H1 (cell line): ENCODE results near the gene TNS1. TPM values are rescaled to one million over a fixed set of nuclear protein-coding genes. Genes with fewer than 3 reads are reported as not detected.

Experiments used
- CTCF ChIA-PET: fragments of 300-600 bp; sonication (Branson Sonifier 250); formaldehyde crosslinking; loops from one replicate; lab custom pipeline; 2021; ENCODE audit not compliant: partially characterized antibody; lab: Charles Lee
- POLR2A ChIA-PET: fragments of 300-600 bp; sonication (Branson Sonifier 250); formaldehyde crosslinking; loops from one replicate; lab custom pipeline; 2021; ENCODE audit warnings: inconsistent platforms; ENCODE audit not compliant: partially characterized antibody; lab: Charles Lee
- DNase-seq, 2 experiments: peaks; one replicate each; pipeline versions ENCODE4 v3.0.0 to v3.0.0-alpha.2; 2010 to 2022; ENCODE audit warnings: low spot score in 2 of 2, low read depth in 1 of 2, mixed read lengths in 1 of 2
- FAIRE-seq: peaks from 2 replicates; lab custom pipeline; 2011; peaks lifted over from hg19 to GRCh38; lab: Jason Lieb, UNC
- H2AFZ ChIP-seq: 2 replicates; pipeline ENCODE4 v1.8.1; 2012; ENCODE audit warnings: low read length, inconsistent platforms
- H2AK5ac ChIP-seq: 2 replicates; pipeline ENCODE4 v1.6.1; 2013; ENCODE audit warnings: low read depth, low read length
- H2BK120ac ChIP-seq: replicated peaks from 2 replicates; pipeline ENCODE3; 2013; ENCODE audit warnings: low read depth, low read length, inconsistent platforms
- H2BK12ac ChIP-seq: 2 replicates; pipeline ENCODE4 v1.6.1; 2013; ENCODE audit warnings: low read depth, low read length
- H2BK15ac ChIP-seq: 2 replicates; pipeline ENCODE4 v1.6.1; 2013; ENCODE audit warnings: low read length
- H2BK20ac ChIP-seq: 2 replicates; pipeline ENCODE4 v1.6.1; 2013; ENCODE audit warnings: low read length
- H2BK5ac ChIP-seq: 2 replicates; pipeline ENCODE4 v1.6.1; 2013; ENCODE audit warnings: low read depth, low read length
- H3K14ac ChIP-seq: 2 replicates; pipeline ENCODE4 v1.6.1; 2013; ENCODE audit warnings: inconsistent platforms; ENCODE audit not compliant: insufficient read length
- H3K18ac ChIP-seq: 2 replicates; pipeline ENCODE4 v1.6.1; 2013; ENCODE audit warnings: low read length; ENCODE audit errors: extremely low read depth
- H3K23ac ChIP-seq: 2 replicates; pipeline ENCODE4 v1.6.1; 2013; ENCODE audit warnings: inconsistent platforms; ENCODE audit not compliant: insufficient read length
- H3K23me2 ChIP-seq: 2 replicates; pipeline ENCODE4 v1.6.1; 2013; ENCODE audit warnings: low read depth, low read length
- H3K27ac ChIP-seq: 2 replicates; pipeline ENCODE4 v1.6.1; 2011; ENCODE audit warnings: low read depth, low read length, inconsistent platforms
- H3K27me3 ChIP-seq, 4 experiments: replicated peaks in 1 of 4; 1 replicate in 1 of 4; 2 replicates in 3 of 4; pipeline versions ENCODE4 v1.6.1 to v1.8.1; 2011 to 2013; ENCODE audit warnings: low read length in 3 of 4, mild to moderate bottlenecking in 3 of 4, inconsistent platforms in 2 of 4, mixed read lengths in 2 of 4, moderate library complexity in 1 of 4; ENCODE audit not compliant: control insufficient read depth in 3 of 4, insufficient read depth in 3 of 4; ENCODE audit errors: extremely low read depth in 1 of 4
- H3K36me3 ChIP-seq, 4 experiments: 2 replicates each; pipeline versions ENCODE4 v1.6.1 to v1.8.1; 2011 to 2013; ENCODE audit warnings: mild to moderate bottlenecking in 4 of 4, low read length in 3 of 4, moderate library complexity in 2 of 4, control low read depth in 1 of 4, inconsistent platforms in 1 of 4; ENCODE audit not compliant: insufficient read depth in 4 of 4, control insufficient read depth in 2 of 4
- H3K4ac ChIP-seq: replicated peaks from 2 replicates; pipeline ENCODE3; 2013; ENCODE audit warnings: low read length, low read depth, mixed read lengths, inconsistent platforms; ENCODE audit not compliant: insufficient read length
- H3K4me1 ChIP-seq, 4 experiments: replicated peaks in 1 of 4; 1 replicate in 1 of 4; 2 replicates in 3 of 4; pipeline versions ENCODE4 v1.6.1 to v1.8.1; 2011 to 2013; ENCODE audit warnings: low read length in 3 of 4, inconsistent platforms in 2 of 4, mixed read lengths in 1 of 4; ENCODE audit not compliant: insufficient read depth in 4 of 4, control insufficient read depth in 3 of 4
- H3K4me2 ChIP-seq, 2 experiments: 2 replicates each; pipeline versions ENCODE4 v1.6.1 to v1.8.1; 2011 to 2013; ENCODE audit warnings: low read depth in 2 of 2, low read length in 2 of 2, control low read depth in 1 of 2, inconsistent platforms in 1 of 2, mild to moderate bottlenecking in 1 of 2; ENCODE audit not compliant: insufficient read depth in 1 of 2
- H3K4me3 ChIP-seq, 4 experiments: fragments of 200-600, 300-600 bp in 1 of 4; sonication (generic), shearing (Covaris generic), sonication (Bioruptor Twin) in 1 of 4; 2 replicates each; pipeline versions ENCODE4 v1.5.1 to v1.8.1; 2011 to 2016; ENCODE audit warnings: low read length in 4 of 4, low read depth in 3 of 4, control low read depth in 2 of 4, inconsistent platforms in 2 of 4, mild to moderate bottlenecking in 2 of 4, mixed read lengths in 1 of 4, moderate library complexity in 1 of 4; ENCODE audit not compliant: insufficient read depth in 2 of 4; ENCODE audit errors: extremely low read depth in 1 of 4
- H3K56ac ChIP-seq: replicated peaks from 2 replicates; pipeline ENCODE3; 2013; ENCODE audit warnings: low read depth, mild to moderate bottlenecking, mixed read lengths, low read length, inconsistent platforms; ENCODE audit not compliant: insufficient read length
- H3K79me1 ChIP-seq: 2 replicates; pipeline ENCODE4 v1.6.1; 2013; ENCODE audit warnings: low read depth, low read length, control low read depth
- H3K79me2 ChIP-seq, 2 experiments: 2 replicates each; pipeline versions ENCODE4 v1.6.1 to v1.8.1; 2012 to 2013; ENCODE audit warnings: low read length in 2 of 2, mild to moderate bottlenecking in 2 of 2, inconsistent platforms in 1 of 2; ENCODE audit not compliant: insufficient read depth in 2 of 2, control insufficient read depth in 1 of 2
- H3K9ac ChIP-seq, 4 experiments: replicated peaks in 1 of 4; 1 replicate in 1 of 4; 2 replicates in 3 of 4; pipeline versions ENCODE4 v1.6.1 to v1.8.1; 2011 to 2013; ENCODE audit warnings: low read depth in 3 of 4, low read length in 3 of 4, control low read depth in 2 of 4, mild to moderate bottlenecking in 2 of 4, moderate library complexity in 2 of 4, inconsistent platforms in 1 of 4; ENCODE audit errors: extremely low read depth in 1 of 4
- H3K9me3 ChIP-seq, 2 experiments: 2 replicates each; pipeline versions ENCODE4 v1.6.1 to v1.8.1; 2012 to 2013; ENCODE audit warnings: mild to moderate bottlenecking in 2 of 2, moderate library complexity in 2 of 2, control low read depth in 1 of 2, inconsistent platforms in 1 of 2, low read depth in 1 of 2, low read length in 1 of 2, mixed read lengths in 1 of 2; ENCODE audit not compliant: insufficient read depth in 2 of 2
- H4K20me1 ChIP-seq, 2 experiments: replicated peaks in 1 of 2; 2 replicates each; pipeline versions ENCODE3 to v1.8.1; 2011 to 2013; ENCODE audit warnings: inconsistent platforms in 2 of 2, low read length in 2 of 2, mild to moderate bottlenecking in 1 of 2; ENCODE audit not compliant: insufficient read depth in 2 of 2, control insufficient read depth in 1 of 2
- H4K5ac ChIP-seq: 2 replicates; pipeline ENCODE4 v1.6.1; 2013; ENCODE audit warnings: low read length, low read depth, mixed read lengths, inconsistent platforms; ENCODE audit not compliant: insufficient read length
- H4K8ac ChIP-seq: 2 replicates; pipeline ENCODE4 v1.8.0; 2013; ENCODE audit warnings: mild to moderate bottlenecking, moderate library complexity, low read length, inconsistent platforms; ENCODE audit not compliant: insufficient read depth; ENCODE audit errors: extremely low read depth
- H4K91ac ChIP-seq: replicated peaks from 2 replicates; pipeline ENCODE3; 2013; ENCODE audit warnings: low read length, mixed read lengths, inconsistent platforms; ENCODE audit not compliant: insufficient read length
- ATF2 ChIP-seq: IDR thresholded peaks from 2 replicates; pipeline ENCODE4 v1.6.1; 2012; ENCODE audit warnings: low read length, inconsistent platforms
- BRCA1 ChIP-seq: IDR thresholded peaks from 2 replicates; pipeline ENCODE4 v1.6.1; 2012; ENCODE audit warnings: low read depth, low read length, improper control_type of control experiment
- CBX5 ChIP-seq: fragments of 300-800, 300-1000 bp; sonication (generic); IDR thresholded peaks from 2 replicates; pipeline ENCODE4 v1.7.1; 2016; ENCODE audit warnings: antibody characterized with exemption, low read length, low read depth
- CBX8 ChIP-seq: fragments of 300-800, 300-1000 bp; sonication (generic); IDR thresholded peaks from 2 replicates; pipeline ENCODE4 v1.7.1; 2016; ENCODE audit warnings: low read depth, low read length, borderline replicate concordance
- CHD2 ChIP-seq: IDR thresholded peaks from 2 replicates; pipeline ENCODE4 v1.6.1; 2012; ENCODE audit warnings: low read length, improper control_type of control experiment
- HDAC2 ChIP-seq, 2 experiments: fragments of 300-600 bp in 1 of 2; sonication (generic) in 1 of 2; IDR thresholded peaks; 2 replicates each; pipeline ENCODE4 v1.6.1; 2011 to 2012; ENCODE audit warnings: low read depth in 2 of 2, low read length in 2 of 2, mild to moderate bottlenecking in 2 of 2, moderate library complexity in 2 of 2, borderline replicate concordance in 1 of 2, inconsistent platforms in 1 of 2
- KDM5A ChIP-seq: fragments of 200-600 bp; IDR thresholded peaks from 2 replicates; pipeline ENCODE4 v1.7.1; 2012; ENCODE audit warnings: mild to moderate bottlenecking, low read length, inconsistent platforms, mixed read lengths
- PHF8 ChIP-seq: fragments of 200-600 bp; sonication (generic); conservative IDR thresholded peaks from 2 replicates; pipeline ENCODE4 v1.7.1; 2012; ENCODE audit warnings: low read depth, mild to moderate bottlenecking, inconsistent platforms, low read length, moderate library complexity
- RXRA ChIP-seq: IDR thresholded peaks from 2 replicates; pipeline ENCODE4 v1.6.1; 2011; ENCODE audit warnings: low read depth, mild to moderate bottlenecking, low read length, moderate library complexity; ENCODE audit not compliant: insufficient read depth
- SIN3A ChIP-seq, 2 experiments: IDR thresholded peaks in 1 of 2; conservative IDR thresholded peaks in 1 of 2; 2 replicates each; pipeline ENCODE4 v1.6.1; 2011 to 2012; ENCODE audit warnings: low read length in 2 of 2, improper control_type of control experiment in 1 of 2, low read depth in 1 of 2, mild to moderate bottlenecking in 1 of 2
- SIRT6 ChIP-seq: IDR thresholded peaks from one replicate; pipeline ENCODE4 v1.7.1; 2012; ENCODE audit warnings: low read length, inconsistent platforms
- SP4 ChIP-seq: IDR thresholded peaks from 2 replicates; pipeline ENCODE4 v1.6.1; 2012; ENCODE audit warnings: low read length, inconsistent platforms
- WGBS, 2 experiments: shearing (Covaris generic) in 1 of 2; methylation state at CpG; one replicate each; pipeline versions ENCODE4 v1.1.6 to v1.1.7; 2013 to 2015; ENCODE audit warnings: low lambda C conversion rate in 2 of 2, mixed read lengths in 2 of 2, inconsistent platforms in 1 of 2, low coverage in 1 of 2, missing lambda C conversion rate in 1 of 2; ENCODE audit not compliant: insufficient replicate concordance in 2 of 2, insufficient coverage in 1 of 2, insufficient read length in 1 of 2; ENCODE audit errors: extremely low coverage in 1 of 2, missing lambda C conversion rate in 1 of 2; 5-methylcytosine and 5-hydroxymethylcytosine counted together
- polyA plus RNA-seq, 7 experiments: library from polyadenylated mRNA; depleted of rRNA in 3 of 7; stranded (reverse) in 5 of 7; unstranded in 2 of 7; fragments of >200 nt in 5 of 7; fragments of 200-250 nt in 2 of 7; gene quantifications; 1 replicate in 5 of 7; 2 replicates in 1 of 7; 4 replicates in 1 of 7; pipeline versions ENCODE4 v1.2.1 to v1.2.3, GENCODE V29; 2011 to 2013; ENCODE audit warnings: missing spikeins in 2 of 7, mixed read lengths in 2 of 7
- total RNA-seq: library from RNA; stranded (reverse); fragmentation: NEBNext Ultra II Directional; extraction: Animal tissue kit (Norgen Biotek cat#: 25700); gene quantifications from 2 replicates; pipeline ENCODE4 v1.2.1, GENCODE V29; 2021

TNS1 gene
- total and polyA plus RNA-seq, 2 of the 8 experiments (the other 6 are each of a cell fraction or from before 2014, with no cell fraction given), result 1.5 to 5.1 TPM

GRCh38 chr2:218012284-218012683 is 9.5 kb upstream of the TNS1 start:
- Histone ChIP-seq H4K91ac (no peak overlapping the region), H2BK20ac (peak overlapping the region; percentile 32; the same call in 1 of the 2 replicates), H3K36me3 (no peaks in the 10 kb centered on the region), H2AK5ac (peak overlapping the region; percentile 97; the same call in 1 of the 2 replicates), H3K4me2 (no peak overlapping the region), H4K5ac (no peak overlapping the region), H2AFZ (no peak overlapping the region), H3K79me2 (no peaks in the 10 kb centered on the region), H2BK15ac (no peak overlapping the region), H3K4me1 (peaks cover 0 to 15% (median 9%) of the 10 kb centered on the region in 4 experiments; a peak in 5 of 7 replicates), H3K23me2 (peaks cover 12% of the 10 kb centered on the region; the same call in 1 of the 2 replicates), H3K14ac (no peak overlapping the region), H3K27me3 (peaks cover 12 to 40% (median 32%) of the 10 kb centered on the region in 4 experiments), H2BK12ac (no peak overlapping the region), H3K4me3 (no peak overlapping the region), H3K79me1 (no peaks in the 10 kb centered on the region), H3K27ac (no peak overlapping the region), H3K9ac (no peak overlapping the region), H3K56ac (no peak overlapping the region), H3K23ac (no peak overlapping the region), H4K8ac (no peak overlapping the region), H2BK5ac (no peak overlapping the region), H4K20me1 (no peaks in the 10 kb centered on the region), H3K9me3 (no peaks in the 10 kb centered on the region), H3K18ac (no peak overlapping the region), H2BK120ac (no peak overlapping the region), H3K4ac (no peak overlapping the region)
- ChIA-PET POLR2A (interaction anchor here (0.8 to 2.4 kb wide), 3 partner anchors 13 to 19 kb away, joined by 3 to 11 read pairs (median 4); no protein-coding TSS in a partner anchor), CTCF (interaction anchor here (0.7 to 3.3 kb wide), 14 partner anchors 9 to 226 kb away, joined by 3 to 16 read pairs (median 7); no protein-coding TSS in a partner anchor)
- 67% methylated on average over 1 of the region's 1 CpG; no CpG with 5 or more reads in 1 of the 2 experiments for WGBS, 2 experiments
- DNase-seq (no peak), FAIRE-seq (no peak)
- TF ChIP-seq ATF2, result no peak
- no peak for TF ChIP-seq CHD2
- TF ChIP-seq SIRT6, result no peak
- no peak for TF ChIP-seq CBX5
- TF ChIP-seq SP4, result no peak
- TF ChIP-seq BRCA1, result no peak
- TF ChIP-seq PHF8, result no peak
- TF ChIP-seq HDAC2 (IDR thresholded peaks at IDR 0.05; ENCODE audit: borderline replicate concordance in 1 of 2, low read depth in 2 of 2, low read length in 2 of 2), result no peak
- TF ChIP-seq CBX8, result no peak
- no peak for TF ChIP-seq RXRA
- TF ChIP-seq KDM5A, result no peak
- TF ChIP-seq SIN3A (conservative IDR thresholded peaks at IDR 0.05 in 1 of 2, IDR thresholded peaks at IDR 0.05 in 1 of 2; ENCODE audit: low read depth in 1 of 2, low read length in 2 of 2), result no peak
